Measurements from ENCODE around the gene ATP13A4. TPM values are rescaled to one million over a fixed set of nuclear protein-coding genes. Genes with fewer than 3 reads are reported as not detected.
A peak's percentile ranks its signal among the peaks of the same experiment; 100 is the strongest.

The ATP13A4 gene, protein sequence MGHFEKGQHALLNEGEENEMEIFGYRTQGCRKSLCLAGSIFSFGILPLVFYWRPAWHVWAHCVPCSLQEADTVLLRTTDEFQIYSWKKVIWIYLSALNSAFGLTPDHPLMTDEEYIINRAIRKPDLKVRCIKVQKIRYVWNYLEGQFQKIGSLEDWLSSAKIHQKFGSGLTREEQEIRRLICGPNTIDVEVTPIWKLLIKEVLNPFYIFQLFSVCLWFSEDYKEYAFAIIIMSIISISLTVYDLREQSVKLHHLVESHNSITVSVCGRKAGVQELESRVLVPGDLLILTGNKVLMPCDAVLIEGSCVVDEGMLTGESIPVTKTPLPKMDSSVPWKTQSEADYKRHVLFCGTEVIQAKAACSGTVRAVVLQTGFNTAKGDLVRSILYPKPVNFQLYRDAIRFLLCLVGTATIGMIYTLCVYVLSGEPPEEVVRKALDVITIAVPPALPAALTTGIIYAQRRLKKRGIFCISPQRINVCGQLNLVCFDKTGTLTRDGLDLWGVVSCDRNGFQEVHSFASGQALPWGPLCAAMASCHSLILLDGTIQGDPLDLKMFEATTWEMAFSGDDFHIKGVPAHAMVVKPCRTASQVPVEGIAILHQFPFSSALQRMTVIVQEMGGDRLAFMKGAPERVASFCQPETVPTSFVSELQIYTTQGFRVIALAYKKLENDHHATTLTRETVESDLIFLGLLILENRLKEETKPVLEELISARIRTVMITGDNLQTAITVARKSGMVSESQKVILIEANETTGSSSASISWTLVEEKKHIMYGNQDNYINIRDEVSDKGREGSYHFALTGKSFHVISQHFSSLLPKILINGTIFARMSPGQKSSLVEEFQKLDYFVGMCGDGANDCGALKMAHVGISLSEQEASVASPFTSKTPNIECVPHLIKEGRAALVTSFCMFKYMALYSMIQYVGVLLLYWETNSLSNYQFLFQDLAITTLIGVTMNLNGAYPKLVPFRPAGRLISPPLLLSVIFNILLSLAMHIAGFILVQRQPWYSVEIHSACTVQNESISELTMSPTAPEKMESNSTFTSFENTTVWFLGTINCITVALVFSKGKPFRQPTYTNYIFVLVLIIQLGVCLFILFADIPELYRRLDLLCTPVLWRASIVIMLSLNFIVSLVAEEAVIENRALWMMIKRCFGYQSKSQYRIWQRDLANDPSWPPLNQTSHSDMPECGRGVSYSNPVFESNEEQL
- total RNA-seq (2012; rRNA removed) = not detected in 2 replicates

DNA sequence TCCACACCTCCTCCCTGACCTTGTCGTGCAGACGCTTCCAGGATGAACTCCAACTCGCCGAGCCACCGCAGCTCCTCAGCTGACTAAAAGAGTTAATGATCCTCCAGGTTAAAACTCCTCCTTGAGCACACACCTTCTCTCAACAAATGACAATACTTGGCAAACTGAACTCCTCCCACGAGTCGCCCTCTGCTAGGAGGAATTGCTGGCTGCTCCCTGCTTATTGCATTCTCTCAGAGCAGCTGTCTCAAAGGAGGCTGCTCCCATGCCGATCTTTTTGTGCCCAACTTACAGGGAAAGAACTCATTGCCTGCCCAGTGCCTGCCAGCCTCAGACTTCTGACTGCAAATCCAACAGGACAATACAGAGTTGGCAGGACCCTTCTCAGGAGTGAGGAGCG is at the start of gene ATP13A4:
TSS of gene ATP13A4 (minus strand) at position 85 of the 400 bp plus-strand sequence. CDS start 96 bp downstream, outside the sequence.
- Histone ChIP-seq H3K27me3 (ENCODE audit: control insufficient read depth, insufficient read depth, low read length) (peaks cover 4% of the 10 kb centered on the region), H3K4me2 (ENCODE audit: low read length) (no peak within 1 kb of the TSS), H3K9me3 (replicated peaks; ENCODE audit: low read length) (no peaks in the 10 kb centered on the region), H3K4me3 (ENCODE audit: low read length) (no peak within 1 kb of the TSS), H3K9ac (ENCODE audit: low read depth, low read length) (no peak within 1 kb of the TSS), H3K4me1 (ENCODE audit: control insufficient read depth, insufficient read depth, low read length) (no peaks in the 10 kb centered on the region), H3K36me3 (ENCODE audit: insufficient read depth, low read length) (no peaks in the 10 kb centered on the region)

DNA sequence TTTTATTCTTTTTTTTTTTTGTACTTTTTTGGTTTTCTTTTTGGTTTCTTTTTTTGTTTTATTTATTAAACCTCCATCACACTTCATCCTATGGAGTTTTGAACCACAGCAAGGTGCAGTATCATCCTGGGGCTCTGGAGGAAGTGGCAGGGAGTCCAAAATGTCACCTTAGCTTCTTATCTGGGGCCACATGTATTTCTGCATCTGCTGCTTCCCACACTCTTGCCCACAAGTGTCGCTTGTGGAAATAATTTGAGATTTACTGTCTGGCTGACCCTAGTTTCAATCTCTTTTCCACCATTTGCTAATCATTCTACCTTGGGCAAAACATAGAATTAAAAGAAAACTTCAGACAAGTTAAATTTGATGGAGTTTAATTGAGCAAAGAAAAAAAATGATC is 44.7 kb upstream of the ATP13A4 start:
- no peak overlapping the region for H3K9ac ChIP-seq (ENCODE audit: low read depth, low read length)
- peaks cover 7% of the 10 kb centered on the region for H3K4me1 ChIP-seq (ENCODE audit: control insufficient read depth, insufficient read depth, low read length)
- no peak overlapping the region for H3K4me2 ChIP-seq (ENCODE audit: low read length)
- no peaks in the 10 kb centered on the region for H3K9me3 ChIP-seq (replicated peaks; ENCODE audit: low read length)
- H3K4me3 ChIP-seq (ENCODE audit: low read length) = no peak overlapping the region
- no peaks in the 10 kb centered on the region for H3K27me3 ChIP-seq (ENCODE audit: control insufficient read depth, insufficient read depth, low read length)
- H3K36me3 ChIP-seq (ENCODE audit: insufficient read depth, low read length) = peaks cover 15% of the 10 kb centered on the region

DNA sequence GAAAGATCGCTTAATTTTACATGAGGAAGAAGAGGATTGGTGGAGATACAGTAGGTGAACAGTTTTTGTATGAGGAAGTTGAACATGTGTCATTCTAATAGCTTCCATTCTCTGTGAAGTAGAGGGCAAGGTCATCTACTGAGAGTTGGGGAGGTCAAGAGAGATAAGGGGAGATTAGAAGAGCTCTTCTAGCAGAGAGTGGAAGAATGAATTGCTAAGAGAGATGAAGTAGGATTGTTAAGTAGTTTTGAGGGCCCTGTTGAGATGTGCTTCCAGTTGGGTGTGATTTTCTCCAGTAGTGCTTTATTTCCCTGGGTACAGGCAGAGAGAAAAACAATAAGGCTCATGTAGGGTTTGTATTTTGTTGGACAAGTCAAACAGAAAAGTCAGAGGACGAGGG is 43.5 kb upstream of the ATP13A4 start:
- H3K27me3 ChIP-seq (ENCODE audit: control insufficient read depth, insufficient read depth, low read length) = no peaks in the 10 kb centered on the region
- peaks cover 12% of the 10 kb centered on the region for H3K4me1 ChIP-seq (ENCODE audit: control insufficient read depth, insufficient read depth, low read length)
- no peak overlapping the region for H3K4me2 ChIP-seq (ENCODE audit: low read length)
- no peaks in the 10 kb centered on the region for H3K9me3 ChIP-seq (replicated peaks; ENCODE audit: low read length)
- peaks cover 15% of the 10 kb centered on the region for H3K36me3 ChIP-seq (ENCODE audit: insufficient read depth, low read length)
- H3K9ac ChIP-seq (ENCODE audit: low read depth, low read length) = no peak overlapping the region
- no peak overlapping the region for H3K4me3 ChIP-seq (ENCODE audit: low read length)

DNA sequence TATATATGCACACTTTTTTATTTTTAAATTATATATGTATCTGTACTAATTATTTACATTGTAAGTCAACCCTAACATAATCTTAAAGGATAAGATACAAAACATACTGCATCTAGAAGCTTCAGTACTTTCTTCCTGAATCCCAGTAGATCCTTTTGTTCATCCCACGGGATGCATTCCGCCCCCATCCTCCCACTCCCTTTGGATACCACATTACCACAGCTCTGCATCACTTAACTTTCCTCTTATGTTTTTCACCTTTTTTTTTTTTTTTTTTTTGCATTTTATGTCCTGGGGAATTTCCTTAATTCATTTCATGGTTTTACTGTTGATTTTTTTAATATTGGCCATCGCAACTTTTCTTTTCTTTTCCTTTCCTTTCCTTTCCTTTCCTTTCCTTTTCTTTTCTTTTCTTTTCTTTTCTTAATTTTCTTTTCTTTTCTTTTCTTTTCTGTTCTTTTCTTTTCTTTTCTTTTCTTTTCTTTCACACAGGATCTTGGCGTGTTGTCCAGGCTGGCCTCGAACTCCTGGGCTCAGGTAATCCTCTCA is 41.3 kb upstream of the ATP13A4 start:
- Histone ChIP-seq H3K4me2 (ENCODE audit: low read length) (no peak overlapping the region), H3K9me3 (replicated peaks; ENCODE audit: low read length) (no peaks in the 10 kb centered on the region), H3K36me3 (ENCODE audit: insufficient read depth, low read length) (peaks cover 15% of the 10 kb centered on the region), H3K9ac (ENCODE audit: low read depth, low read length) (no peak overlapping the region), H3K4me3 (ENCODE audit: low read length) (no peak overlapping the region), H3K27me3 (ENCODE audit: control insufficient read depth, insufficient read depth, low read length) (no peaks in the 10 kb centered on the region), H3K4me1 (ENCODE audit: control insufficient read depth, insufficient read depth, low read length) (peaks cover 16% of the 10 kb centered on the region)

DNA sequence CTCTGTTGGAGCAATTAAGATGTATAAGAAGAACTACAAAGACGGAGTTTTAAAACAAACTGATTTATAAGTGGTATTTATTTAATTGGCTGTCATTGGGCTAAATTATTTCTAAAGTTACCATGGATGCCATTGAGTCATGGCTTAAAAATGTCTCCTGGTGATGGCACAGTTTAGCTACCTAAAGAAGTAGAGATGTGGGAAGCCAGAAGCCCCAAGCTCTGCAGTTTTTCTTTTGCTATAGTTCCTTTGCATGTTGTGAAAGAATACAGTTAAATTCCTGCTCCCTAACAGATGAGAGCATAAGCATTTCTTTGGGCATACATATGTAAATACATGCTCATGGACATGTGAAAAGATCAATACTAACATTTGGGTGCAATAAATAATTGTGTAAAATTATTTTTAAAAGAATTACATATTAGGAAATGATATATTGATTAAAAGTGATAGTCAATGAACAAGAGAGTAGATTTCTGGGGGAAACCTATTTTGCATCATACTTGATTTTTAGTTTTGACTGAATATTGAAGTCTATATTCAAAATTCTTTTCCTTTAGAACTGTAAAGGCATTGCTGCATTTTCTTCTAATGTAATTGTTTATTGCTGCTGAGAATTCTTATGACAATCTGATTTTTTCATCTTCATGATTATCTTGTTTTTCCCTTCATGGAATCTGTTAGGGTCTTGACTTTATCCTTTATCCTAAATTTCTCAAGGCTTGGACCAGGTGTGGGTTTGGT is 40.4 kb upstream of the ATP13A4 start:
- no peaks in the 10 kb centered on the region for H3K9me3 ChIP-seq (replicated peaks; ENCODE audit: low read length)
- peak overlapping the region; percentile 95 for H3K4me3 ChIP-seq (ENCODE audit: low read length)
- H3K9ac ChIP-seq (ENCODE audit: low read depth, low read length) = no peak overlapping the region
- peaks cover 20% of the 10 kb centered on the region for H3K4me1 ChIP-seq (ENCODE audit: control insufficient read depth, insufficient read depth, low read length)
- no peaks in the 10 kb centered on the region for H3K27me3 ChIP-seq (ENCODE audit: control insufficient read depth, insufficient read depth, low read length)
- H3K36me3 ChIP-seq (ENCODE audit: insufficient read depth, low read length) = peaks cover 15% of the 10 kb centered on the region
- peak overlapping the region; percentile 81 for H3K4me2 ChIP-seq (ENCODE audit: low read length)

DNA sequence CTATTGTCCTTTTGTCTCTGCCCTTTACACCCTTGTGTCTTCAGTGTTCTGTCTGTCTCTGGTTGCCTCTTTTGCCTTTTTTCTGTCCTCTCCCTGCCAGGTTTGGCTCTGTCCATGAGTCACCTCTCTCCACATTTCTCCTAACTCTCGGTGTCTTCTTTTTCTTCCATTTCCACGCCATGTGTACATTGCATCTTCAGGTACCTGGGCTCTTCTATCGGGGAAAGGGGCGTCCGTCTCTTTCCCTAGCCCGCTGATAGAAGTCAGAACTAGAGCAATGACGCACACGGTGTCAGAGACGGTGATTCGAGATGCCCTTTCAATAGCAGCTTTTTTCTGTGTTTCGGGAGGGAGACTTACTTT is 39.0 kb upstream of the ATP13A4 start:
- Histone ChIP-seq H3K9ac (ENCODE audit: low read depth, low read length) (peak overlapping the region; percentile 98), H3K4me1 (ENCODE audit: control insufficient read depth, insufficient read depth, low read length) (peaks cover 23% of the 10 kb centered on the region), H3K9me3 (replicated peaks; ENCODE audit: low read length) (no peaks in the 10 kb centered on the region), H3K27me3 (ENCODE audit: control insufficient read depth, insufficient read depth, low read length) (no peaks in the 10 kb centered on the region), H3K4me3 (ENCODE audit: low read length) (peak overlapping the region; percentile 95), H3K4me2 (ENCODE audit: low read length) (peak overlapping the region; percentile 81), H3K36me3 (ENCODE audit: insufficient read depth, low read length) (peaks cover 15% of the 10 kb centered on the region)

DNA sequence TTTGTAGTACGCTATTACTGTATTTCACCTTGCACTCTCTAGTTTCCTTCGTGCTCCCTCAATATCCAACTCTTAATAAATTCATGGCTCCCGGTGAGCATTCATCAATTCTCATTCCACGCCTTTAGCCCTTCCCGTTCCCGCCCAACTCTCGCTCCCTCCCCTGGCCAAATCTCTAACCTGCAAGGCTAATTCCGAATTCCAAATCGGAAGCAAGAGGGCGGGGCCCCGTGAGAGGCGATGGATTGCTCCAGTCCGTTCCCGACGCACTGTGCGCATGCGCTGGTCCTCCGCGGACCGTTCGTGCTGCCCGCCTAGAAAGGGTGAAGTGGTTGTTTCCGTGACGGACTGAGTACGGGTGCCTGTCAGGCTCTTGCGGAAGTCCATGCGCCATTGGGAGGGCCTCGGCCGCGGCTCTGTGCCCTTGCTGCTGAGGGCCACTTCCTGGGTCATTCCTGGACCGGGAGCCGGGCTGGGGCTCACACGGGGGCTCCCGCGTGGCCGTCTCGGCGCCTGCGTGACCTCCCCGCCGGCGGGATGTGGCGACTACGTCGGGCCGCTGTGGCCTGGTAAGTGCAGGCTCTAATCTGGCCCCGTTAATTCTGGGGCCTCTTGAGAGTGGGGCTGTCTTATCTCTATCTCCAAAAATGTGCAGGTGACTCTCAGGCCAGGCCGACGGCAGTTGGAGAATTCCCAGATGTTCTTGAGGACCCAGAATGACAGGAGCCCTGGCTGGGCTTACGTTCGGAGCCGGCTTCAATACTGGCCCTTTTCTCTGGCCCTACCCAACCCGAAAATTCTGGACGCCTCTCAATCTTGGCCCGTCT is 38.4 kb upstream of the ATP13A4 start, which contains the start of gene OPA1:
TSS of gene OPA1 (plus strand) at position 368 of the 827 bp plus-strand sequence. CDS start at position 538, 170 bp downstream.
- Histone ChIP-seq H3K4me3 (ENCODE audit: low read length) (peak within 1 kb of the TSS; percentile 95), H3K9ac (ENCODE audit: low read depth, low read length) (peak within 1 kb of the TSS; percentile 98), H3K4me2 (ENCODE audit: low read length) (peak within 1 kb of the TSS; percentile 81), H3K36me3 (ENCODE audit: insufficient read depth, low read length) (peaks cover 12% of the 10 kb centered on the region), H3K27me3 (ENCODE audit: control insufficient read depth, insufficient read depth, low read length) (no peaks in the 10 kb centered on the region), H3K4me1 (ENCODE audit: control insufficient read depth, insufficient read depth, low read length) (peaks cover 23% of the 10 kb centered on the region), H3K9me3 (replicated peaks; ENCODE audit: low read length) (no peaks in the 10 kb centered on the region)

DNA sequence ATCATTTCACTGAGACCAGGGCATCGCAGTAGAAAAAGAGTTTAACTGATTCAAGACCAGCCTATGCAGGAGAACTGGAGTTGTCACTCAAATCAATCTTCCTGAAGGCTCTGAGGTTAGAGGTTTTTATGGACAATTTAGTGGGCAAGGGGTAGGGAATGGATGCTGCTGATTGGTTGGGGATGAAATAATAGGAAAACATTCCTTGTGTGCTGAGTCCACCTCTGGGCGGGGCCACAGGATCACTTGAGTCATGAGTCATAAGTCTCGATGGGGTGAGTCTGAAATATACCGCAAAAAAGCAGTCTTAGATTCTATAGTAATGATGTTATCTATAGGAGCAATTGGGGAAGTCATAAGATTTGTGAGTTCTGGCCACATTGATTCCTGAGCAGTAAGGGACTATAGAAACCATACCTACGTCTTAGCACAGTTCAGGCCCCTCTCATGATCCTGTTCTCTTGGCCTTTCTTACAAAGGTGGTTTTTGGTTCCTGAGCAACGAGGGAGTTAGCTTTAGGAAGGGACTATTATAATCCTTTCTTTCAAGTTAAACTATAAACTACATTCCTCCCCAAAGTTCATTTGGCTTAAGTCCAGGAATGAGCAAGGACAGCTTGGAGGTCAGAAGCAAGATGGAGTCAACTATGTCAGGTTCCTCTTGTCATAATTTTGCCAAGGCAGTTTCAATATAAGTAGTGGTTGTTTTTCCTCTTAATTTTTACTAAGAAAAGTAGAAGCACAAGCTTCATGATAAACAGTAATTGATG is 35.6 kb upstream of the ATP13A4 start:
- H3K36me3 ChIP-seq (ENCODE audit: insufficient read depth, low read length) = no peaks in the 10 kb centered on the region
- H3K4me3 ChIP-seq (ENCODE audit: low read length) = no peak overlapping the region
- no peak overlapping the region for H3K4me2 ChIP-seq (ENCODE audit: low read length)
- no peaks in the 10 kb centered on the region for H3K9me3 ChIP-seq (replicated peaks; ENCODE audit: low read length)
- H3K9ac ChIP-seq (ENCODE audit: low read depth, low read length) = no peak overlapping the region
- no peaks in the 10 kb centered on the region for H3K27me3 ChIP-seq (ENCODE audit: control insufficient read depth, insufficient read depth, low read length)
- peaks cover 23% of the 10 kb centered on the region for H3K4me1 ChIP-seq (ENCODE audit: control insufficient read depth, insufficient read depth, low read length)

DNA sequence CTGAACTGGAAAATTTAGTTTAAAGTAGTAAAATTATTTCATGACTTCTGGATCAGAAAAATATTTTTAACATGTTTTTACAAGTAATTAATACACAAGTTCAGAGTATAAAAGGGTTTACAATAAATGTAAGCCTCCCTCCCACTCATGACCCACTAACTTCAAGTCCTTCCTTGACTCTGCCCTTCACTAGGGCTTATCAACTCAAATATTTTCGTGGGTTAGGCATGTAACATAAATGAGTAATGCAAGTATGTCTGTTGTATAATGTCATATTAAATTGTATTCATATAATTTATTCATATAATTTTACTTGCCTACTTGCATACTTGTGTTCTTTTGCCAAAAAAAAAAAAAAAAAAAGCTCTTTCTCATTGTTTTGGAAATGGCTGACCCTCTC is 34.9 kb upstream of the ATP13A4 start:
- Histone ChIP-seq H3K36me3 (ENCODE audit: insufficient read depth, low read length) (no peaks in the 10 kb centered on the region), H3K9ac (ENCODE audit: low read depth, low read length) (no peak overlapping the region)

More for the DNA sequence above, 34.9 kb upstream of the ATP13A4 start:
- Histone ChIP-seq H3K27me3 (ENCODE audit: control insufficient read depth, insufficient read depth, low read length) (no peaks in the 10 kb centered on the region), H3K9me3 (replicated peaks; ENCODE audit: low read length) (no peaks in the 10 kb centered on the region), H3K4me3 (ENCODE audit: low read length) (no peak overlapping the region), H3K4me2 (ENCODE audit: low read length) (no peak overlapping the region), H3K4me1 (ENCODE audit: control insufficient read depth, insufficient read depth, low read length) (peaks cover 17% of the 10 kb centered on the region)

Measured in skeletal muscle satellite cell (primary cell).